Myocyte (in vitro differentiated cells): ENCODE results near the gene CRHR1. TPM values are rescaled to one million over a fixed set of nuclear protein-coding genes. Genes with fewer than 3 reads are reported as not detected.
"Not testable (repeated sequence)": the region's sequence is repeated elsewhere in the genome, so short reads cannot be mapped to it uniquely, and the experiment has no call there.

Experiments
- DNase-seq: peaks from one replicate; pipeline ENCODE4 v3.0.0-alpha.2; 2012; ENCODE audit warnings: low read depth
- polyA plus RNA-seq: library from polyadenylated mRNA; unstranded; fragments of >200 nt; gene quantifications from one replicate; pipeline ENCODE4 v1.2.1, GENCODE V29; 2012; ENCODE audit warnings: missing spikeins
- total RNA-seq: library from RNA; depleted of rRNA; stranded (reverse); fragments of >200 nt; gene quantifications from 2 replicates; pipeline ENCODE4 v1.2.3, GENCODE V29; 2014

CRHR1 gene
- 0.36 TPM in 1 of 2 replicates, not detected in the other for total RNA-seq
- 0.24 TPM for polyA plus RNA-seq

- no peak for DNase-seq
Measured at GRCh38 chr17:45784293-45784740, at the start of gene CRHR1. CRHR1 (plus strand) TSS chr17:45784320; CDS start chr17:45784545, 225 bp downstream.

DNA sequence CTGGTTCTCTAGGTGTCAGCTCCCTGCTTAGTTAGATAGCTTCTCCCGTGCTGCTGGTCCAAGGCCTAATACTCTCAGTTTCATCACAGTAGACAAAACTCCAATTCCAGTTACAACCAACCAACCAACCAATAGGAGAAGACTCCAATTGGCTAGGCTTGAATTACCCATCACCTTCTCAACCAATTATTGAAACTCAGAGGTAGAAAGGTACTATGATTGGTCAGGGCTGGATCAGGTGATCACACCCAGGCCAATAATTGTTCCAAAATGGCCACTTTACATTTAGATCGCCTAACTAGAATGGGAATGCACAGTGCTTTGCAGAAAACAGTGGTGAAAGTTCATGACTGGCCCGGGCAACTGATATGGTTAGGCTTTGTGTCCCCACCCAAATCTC is 49.5 kb upstream of the CRHR1 start:
- no peak for DNase-seq

- DNase-seq: no peak
Measured at GRCh38 chr17:45735488-45735887, 48.6 kb upstream of the CRHR1 start.

GRCh38 chr17:45739786-45740185 is 44.3 kb upstream of the CRHR1 start:
- DNase-seq: peak; percentile 53

DNA sequence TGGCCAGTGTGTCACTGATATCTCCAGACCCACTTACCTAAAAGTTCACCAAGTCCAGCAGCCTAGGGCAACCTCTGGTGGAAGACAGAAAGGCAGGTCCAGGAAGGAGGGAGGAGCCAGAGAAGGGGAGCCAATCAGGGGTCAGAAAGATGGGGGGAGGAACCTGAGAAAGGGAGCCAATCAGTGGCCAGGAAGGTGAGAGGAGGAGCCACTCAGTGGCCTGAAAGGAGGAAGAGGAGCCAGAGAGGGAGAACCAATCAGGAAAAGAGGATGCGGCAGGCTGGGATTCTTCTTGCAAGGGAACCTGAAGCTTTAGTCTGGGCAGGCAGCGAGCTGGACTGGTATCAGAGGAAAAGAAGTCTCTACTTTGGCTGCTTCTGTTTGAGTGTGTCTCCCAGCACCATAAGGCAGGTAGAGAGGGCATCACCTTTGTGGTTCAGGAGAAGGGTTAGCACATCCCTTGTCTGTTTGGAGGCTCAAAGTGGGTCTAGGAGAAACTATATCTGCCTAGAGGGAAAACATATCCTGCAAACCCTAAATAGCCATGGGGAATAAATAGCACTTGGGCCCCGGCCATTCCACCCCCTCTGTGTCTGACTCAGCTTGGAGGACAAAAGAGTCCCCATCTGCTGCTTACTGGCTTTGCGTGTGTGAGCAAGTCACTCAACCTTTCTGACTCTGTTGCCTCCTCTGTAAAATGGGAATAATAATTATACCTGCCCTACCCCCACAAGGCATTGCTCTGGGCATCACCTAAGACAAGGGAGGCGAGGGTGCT is 43.4 kb upstream of the CRHR1 start:
- DNase-seq: peak; percentile 79

DNA sequence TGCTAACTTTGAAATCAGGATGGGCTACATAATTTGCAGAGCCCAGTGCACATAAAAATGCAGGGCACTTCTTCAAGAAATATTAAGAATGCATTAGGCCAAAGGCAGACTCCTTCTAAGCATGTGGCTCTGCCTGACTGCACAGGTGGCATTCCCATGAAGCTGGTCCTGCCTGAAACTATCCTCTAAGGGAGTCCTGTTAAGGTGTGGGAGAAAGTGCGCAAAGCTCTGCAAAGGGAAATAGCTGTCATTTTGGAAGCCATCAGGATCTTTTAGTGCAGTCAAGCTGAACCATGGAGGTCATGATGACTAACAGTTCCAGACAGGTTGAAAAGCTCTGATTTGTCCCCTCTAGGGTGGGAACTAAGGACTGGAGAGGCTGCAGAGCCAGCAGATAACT is 41.9 kb upstream of the CRHR1 start:
- no peak for DNase-seq

DNA sequence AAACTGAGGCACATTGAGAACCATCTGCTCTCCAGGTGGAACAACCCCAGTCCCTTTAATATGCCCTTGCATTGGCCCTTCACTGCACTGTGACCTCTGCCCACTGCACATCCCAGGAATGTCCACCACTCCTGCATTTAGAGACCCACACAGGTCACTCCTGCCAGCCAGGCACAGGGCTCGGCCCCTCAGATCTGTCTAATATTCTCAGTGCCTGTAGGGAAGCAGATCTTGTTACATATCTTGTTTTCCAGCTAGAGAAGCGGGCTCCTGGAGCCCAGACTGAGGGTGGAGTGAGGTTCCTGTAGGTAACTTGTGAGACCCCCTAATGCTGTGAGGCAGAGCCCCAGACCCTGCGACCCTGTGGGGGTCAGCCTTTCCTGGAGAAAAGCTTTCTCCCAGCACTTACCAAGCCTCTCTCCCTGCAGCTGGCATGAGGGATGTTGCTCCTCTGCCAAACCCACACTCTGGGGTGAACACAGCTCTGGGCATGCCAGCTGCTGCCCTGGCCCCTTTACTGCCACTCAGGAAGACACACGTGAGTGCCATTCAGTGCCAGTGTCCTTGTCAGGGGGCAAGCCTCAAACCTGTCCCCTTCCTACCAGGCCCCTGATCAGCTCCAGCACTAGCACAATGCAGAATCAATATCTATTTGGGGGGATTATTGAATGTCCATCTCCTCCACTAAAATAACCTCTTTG is 40.3 kb upstream of the CRHR1 start:
- DNase-seq: peak; percentile 84

DNA sequence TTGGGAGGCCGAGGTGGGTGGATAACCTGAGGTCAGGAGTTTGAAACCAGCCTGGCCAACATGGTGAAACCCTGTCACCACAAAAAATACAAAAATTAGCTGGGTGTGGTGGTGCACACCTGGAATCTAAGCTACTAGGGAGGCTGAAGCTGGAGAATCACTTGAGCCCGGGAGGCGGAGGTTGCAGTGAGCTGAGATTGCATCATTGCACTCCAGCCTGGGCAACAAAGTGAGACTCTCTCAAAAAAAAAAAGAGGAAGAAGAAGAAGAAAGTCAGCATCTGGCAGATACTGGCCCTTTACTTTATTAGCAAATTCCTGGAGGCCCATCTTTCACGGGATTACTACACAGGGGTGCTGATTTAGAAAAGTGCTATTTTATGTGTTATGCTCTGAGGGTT is 39.3 kb upstream of the CRHR1 start:
- not testable (repeated sequence) for DNase-seq

- DNase-seq: peak; percentile 37
Measured at GRCh38 chr17:45745601-45746494, 38.3 kb upstream of the CRHR1 start.

DNA sequence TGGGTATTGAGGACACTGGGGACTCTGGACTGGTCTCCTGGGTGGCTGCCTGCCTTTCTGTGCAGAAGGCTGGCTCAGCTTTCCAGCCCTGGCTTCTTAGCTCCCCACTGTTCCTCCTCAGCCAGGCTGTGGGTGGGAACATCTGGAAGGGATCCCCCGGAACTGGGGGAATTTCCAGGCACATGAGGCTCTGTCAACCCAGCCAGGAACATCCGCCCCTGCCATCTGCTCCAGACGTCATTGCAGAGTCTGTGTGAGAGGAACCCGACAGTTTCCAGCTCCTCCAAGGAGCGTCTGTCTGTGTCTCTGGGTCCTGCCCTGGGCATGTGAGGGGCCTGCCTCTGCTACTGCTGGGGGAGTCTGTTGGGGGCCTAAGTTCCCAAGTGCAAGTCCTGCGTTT is 36.2 kb upstream of the CRHR1 start:
- DNase-seq: no peak

- no peak for DNase-seq
Measured at GRCh38 chr17:45748731-45749310, 35.3 kb upstream of the CRHR1 start.

DNA sequence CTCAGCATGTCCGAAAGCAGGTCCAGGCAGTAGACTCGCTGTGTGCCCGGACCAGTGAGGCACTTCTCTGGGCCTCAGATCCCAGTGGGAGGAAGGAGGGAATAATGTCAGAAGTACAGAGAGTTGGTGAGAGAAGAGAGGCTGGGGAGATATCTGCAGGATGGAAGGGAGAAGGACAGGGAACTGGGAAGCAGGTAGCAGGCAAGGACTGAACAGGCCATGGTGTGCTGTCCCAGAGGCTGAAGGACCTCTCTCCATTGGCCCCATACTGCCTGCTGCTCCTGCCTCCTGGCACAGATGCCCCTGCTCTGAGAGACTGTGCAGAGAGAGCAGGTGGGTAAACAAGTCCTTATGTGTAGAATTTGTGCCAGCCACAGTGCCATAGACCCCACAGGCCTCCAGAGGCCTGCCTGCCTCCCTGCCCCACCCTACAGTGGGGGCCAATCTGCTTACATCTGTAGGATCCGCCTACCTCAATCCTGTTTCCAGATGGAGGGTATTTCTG is 34.2 kb upstream of the CRHR1 start:
- DNase-seq: no peak

- DNase-seq: no peak
Measured at GRCh38 chr17:45750779-45751440, 33.2 kb upstream of the CRHR1 start.

DNA sequence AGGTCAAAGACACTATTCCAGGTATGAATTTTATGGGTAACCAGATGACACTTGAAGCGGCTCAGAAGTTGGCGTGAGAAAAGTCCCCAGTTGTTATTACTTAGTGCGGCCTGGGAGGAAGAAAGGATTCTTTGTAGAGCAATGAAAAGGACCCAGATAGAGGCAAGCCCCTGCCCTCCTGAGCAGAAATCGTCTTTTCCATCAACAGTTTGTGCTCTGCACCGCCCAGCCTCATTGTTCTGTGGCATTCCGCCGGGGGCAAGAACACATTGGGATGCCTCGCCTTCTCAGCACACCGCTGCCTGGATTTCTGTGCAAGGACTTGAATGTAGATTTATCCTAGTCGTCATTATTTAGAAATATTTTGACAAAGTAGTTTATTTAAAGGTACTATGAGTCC is 32.7 kb upstream of the CRHR1 start:
- no peak for DNase-seq

DNA sequence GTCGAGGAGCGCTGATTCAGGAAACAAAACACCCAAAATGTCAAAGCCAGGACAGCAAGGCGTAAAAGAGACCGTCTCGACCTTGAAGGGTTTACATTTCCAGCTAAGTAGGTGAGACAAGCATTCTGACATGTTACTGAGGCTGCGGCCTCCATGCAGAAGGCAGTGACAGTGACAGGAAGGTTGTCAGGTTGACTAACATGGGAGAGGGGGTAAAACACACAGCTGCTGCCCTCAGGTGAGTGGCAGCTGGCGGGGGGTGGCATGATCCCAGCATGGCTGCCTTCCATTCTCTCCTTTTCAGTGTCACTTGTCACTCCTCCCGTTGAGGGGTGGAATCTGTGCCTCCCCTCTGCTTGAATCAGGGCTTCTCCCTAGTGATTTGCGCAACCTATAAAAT is 31.9 kb upstream of the CRHR1 start:
- DNase-seq: no peak

- no peak for DNase-seq
Measured at GRCh38 chr17:45753645-45754225, 30.4 kb upstream of the CRHR1 start.

DNA sequence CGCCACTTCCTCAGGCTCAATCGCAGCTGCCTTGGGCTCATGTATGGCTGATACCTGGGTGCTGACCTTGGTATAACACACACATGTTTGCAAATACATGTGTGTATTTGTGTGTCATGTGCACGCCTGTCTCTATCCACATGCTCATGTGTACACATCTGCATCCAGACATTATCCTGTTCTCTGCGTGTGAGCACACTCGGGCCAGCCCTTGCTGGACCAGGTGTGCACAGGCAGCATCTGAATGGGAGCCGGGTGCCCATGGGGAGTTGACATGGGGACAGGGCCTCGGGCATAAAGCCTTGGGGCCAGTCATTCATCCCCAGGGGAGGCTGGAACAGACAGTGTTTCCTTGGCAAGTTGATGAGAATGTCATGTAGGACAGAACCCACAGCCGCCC is 29.1 kb upstream of the CRHR1 start:
- no peak for DNase-seq

DNA sequence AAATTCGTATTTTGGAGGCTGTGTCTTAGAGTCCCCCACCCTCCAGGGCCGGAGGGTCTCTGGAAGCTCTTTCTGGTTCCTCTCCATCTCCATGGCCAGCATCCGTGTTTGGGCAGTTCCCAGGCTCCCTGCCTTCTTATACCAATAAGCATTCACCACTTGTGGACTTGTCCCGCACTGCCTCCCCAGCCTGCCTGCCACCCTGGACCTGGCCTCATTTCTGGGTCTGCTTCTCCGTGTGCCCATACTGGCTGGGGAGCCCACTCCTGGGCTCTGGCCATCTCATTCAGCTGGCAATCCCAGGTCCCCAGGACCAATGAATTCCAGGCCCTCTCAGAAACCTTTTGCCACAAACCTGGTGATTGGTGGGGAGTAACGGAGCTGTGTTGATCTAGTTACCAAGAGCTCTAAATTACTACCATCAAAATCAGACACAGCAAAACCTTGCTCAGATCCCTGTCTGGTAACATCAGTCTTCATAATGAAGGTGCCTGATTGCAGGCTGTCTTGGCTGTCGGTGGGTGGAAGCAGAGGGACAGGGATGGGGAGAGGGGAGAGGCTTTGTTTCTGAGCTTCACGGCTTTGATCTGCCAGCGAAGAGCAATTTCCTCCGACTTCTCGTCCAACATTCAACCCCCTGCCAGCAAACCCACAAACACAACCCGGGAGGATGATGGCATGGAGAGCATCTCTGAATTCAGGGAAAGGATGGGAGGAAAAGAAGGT is 27.7 kb upstream of the CRHR1 start:
- DNase-seq: no peak

DNA sequence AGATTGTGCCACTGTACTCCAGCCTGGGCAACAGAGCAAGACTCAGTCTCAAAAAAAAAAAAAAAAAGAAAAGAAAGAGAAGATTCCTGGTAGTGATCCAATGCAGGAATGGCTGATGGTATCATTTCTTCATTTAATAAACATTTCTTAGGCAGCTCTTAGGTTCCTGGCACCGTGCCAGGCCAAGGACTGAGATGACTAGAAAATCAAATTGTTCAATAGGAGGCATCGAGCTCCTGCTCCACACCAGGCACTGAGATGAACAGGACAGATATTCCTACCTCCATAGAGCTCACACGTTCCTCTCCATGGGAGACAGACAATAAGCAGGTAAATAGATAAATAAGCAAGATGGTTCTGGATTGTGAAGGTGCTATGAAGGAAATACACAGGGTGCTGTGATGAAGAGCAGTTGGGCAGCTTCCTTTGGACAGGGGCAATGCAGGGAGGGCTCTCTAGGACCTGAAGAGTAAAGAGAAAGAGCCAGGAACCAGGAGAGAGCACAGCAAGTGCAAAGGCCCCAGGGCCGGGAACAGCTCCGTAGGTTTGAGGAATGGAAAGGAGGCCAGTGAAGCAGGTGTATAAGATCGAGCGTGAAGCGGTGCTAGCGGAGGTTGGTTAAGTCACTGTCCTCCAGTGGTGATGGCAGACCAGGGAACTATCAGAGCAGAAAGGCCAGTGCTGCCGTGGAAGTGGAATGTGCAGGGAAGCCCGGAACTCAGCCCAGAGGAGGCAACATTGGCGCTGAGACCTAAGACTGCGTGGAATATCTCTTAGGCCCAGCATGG is 26.5 kb upstream of the CRHR1 start:
- no peak for DNase-seq
